Daoy (cell line): ENCODE results near the gene SLITRK4. TPM values are rescaled to one million over a fixed set of nuclear protein-coding genes. Genes with fewer than 3 reads are reported as not detected.

ENCODE experiments used
- DNase-seq: peaks from one replicate; pipeline ENCODE4 v3.0.0-alpha.2; 2015; ENCODE audit warnings: low read depth
- total RNA-seq: library from RNA; depleted of rRNA; stranded (reverse); fragments of >200 nt; shearing (Covaris generic); gene quantifications from 2 replicates; pipeline ENCODE4 v1.2.3, GENCODE V29; 2014; rRNA removed

The SLITRK4 gene, protein sequence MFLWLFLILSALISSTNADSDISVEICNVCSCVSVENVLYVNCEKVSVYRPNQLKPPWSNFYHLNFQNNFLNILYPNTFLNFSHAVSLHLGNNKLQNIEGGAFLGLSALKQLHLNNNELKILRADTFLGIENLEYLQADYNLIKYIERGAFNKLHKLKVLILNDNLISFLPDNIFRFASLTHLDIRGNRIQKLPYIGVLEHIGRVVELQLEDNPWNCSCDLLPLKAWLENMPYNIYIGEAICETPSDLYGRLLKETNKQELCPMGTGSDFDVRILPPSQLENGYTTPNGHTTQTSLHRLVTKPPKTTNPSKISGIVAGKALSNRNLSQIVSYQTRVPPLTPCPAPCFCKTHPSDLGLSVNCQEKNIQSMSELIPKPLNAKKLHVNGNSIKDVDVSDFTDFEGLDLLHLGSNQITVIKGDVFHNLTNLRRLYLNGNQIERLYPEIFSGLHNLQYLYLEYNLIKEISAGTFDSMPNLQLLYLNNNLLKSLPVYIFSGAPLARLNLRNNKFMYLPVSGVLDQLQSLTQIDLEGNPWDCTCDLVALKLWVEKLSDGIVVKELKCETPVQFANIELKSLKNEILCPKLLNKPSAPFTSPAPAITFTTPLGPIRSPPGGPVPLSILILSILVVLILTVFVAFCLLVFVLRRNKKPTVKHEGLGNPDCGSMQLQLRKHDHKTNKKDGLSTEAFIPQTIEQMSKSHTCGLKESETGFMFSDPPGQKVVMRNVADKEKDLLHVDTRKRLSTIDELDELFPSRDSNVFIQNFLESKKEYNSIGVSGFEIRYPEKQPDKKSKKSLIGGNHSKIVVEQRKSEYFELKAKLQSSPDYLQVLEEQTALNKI
- not detected in 2 replicates for total RNA-seq

DNA sequence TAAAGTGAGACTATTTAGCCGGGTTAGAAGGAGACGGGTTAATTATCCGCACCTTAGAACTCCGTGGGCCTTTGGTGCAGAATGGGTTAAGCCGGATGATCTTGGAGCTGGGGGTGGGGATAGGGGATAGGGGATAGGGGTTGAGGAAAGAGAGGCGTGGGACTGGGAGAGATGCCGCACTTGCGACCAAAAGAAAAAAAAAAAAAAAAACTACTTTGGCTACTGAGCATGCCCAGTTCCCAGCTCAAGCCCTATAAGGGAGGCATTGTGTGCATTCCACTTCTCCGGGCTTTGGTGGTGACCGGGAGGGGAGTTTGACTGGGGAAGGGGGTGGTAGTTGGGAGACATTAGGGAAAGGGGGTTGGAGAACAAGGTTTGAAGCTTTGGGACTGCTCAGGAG, at the start of gene SLITRK4:
Gene SLITRK4 (minus strand): TSS at position 187 of the 400 bp plus-strand sequence. CDS start 4,993 bp downstream, outside the sequence.
- no peak for DNase-seq

DNA sequence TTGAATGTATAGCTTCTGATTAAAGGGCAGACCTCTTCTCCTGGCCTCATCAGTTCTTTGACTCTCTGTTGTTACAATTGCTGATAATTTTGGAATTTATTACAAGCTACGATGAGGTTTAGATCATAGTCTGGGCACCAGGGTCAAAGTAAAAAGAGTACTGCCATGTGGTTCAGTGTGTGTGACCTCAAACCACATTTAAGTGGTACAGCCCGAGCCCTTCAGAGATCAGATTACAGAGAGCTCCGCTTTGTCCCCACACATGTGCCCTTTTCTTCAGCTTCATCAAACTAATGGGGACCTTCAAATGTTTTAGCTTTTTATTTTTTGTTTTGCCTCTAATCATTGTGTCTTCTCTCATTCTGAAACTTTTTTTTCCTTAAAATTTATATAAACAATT, 47.6 kb upstream of the SLITRK4 start:
- no peak for DNase-seq

DNA sequence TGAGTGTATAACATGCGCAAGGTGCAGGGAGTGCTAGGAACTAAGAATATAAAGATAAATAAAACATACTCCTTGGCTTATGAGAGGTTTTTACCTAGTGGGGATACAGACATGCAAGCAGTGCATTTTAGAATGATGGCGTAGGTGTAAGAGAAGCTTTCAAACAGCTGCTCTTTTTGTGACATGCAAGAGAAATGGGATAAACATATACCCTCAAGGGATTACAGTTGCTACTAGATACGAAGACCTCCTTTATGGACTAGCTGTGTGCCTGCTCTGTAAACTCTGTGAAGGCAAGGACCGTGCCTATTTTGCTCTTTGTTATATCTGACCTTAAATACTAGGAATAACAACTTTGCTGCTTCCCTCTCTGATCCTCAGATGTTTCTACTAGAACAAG, 39.0 kb upstream of the SLITRK4 start:
- DNase-seq, result no peak

DNA sequence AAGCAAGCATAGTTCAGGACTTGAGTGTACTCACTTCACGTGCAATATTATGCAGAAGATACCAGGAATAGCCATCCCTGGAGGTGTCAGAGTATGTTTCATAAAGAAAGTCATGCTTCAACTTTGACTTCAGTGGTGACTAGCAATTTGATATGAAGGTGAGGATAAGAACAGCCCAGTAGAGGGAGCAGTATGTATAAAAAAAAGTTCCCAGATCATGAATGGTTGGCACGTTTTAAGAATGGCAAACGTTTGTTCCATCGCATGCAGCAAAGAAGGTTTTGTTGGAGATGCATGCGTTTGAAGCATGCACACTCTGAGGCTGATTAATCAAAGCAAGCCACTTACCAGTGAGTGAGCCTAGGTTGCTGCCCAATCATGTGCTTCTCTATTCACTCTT, 33.5 kb upstream of the SLITRK4 start:
- DNase-seq, result no peak

- DNase-seq, result no peak
Observed at GRCh38 chrX:143664302-143664701, 28.4 kb upstream of the SLITRK4 start.

DNA sequence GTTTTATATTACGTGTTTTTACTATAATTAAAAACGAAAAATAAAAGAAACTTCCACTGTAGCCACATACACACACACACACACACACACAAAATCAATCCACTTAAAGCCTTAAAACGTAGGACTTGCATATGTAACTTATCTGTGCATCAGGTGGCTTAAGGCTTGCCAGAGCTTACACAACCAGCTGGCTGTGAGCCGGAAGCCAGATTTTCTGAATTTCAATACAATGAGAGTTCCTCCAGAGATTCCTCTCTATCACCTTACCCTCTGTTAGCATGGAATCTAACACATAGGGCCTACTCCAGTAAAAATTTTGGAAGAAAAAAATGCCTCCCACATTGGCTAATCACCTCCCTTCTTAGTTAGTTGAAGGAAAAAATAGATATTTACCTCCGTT, 27.9 kb upstream of the SLITRK4 start:
- no peak for DNase-seq

DNA sequence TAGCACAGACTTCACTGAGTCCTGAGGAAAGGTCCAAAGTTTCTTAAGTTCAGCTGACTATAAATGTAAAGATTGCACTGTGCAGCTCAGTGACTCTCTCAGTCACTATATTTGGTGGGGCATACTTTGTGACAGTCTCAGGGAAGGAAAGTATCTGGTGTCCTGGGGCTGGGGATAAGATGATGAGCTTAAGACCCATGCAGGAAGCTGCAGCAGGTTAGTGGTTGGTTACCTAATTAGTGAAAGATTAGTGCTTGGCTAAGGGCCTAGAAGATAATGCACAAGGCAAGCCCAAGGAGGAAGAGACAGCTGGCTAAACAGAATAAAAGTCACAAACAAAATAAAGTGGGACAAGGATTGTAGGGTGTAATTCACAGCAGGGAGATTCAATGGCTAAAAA, 25.4 kb upstream of the SLITRK4 start:
- no peak for DNase-seq

DNA sequence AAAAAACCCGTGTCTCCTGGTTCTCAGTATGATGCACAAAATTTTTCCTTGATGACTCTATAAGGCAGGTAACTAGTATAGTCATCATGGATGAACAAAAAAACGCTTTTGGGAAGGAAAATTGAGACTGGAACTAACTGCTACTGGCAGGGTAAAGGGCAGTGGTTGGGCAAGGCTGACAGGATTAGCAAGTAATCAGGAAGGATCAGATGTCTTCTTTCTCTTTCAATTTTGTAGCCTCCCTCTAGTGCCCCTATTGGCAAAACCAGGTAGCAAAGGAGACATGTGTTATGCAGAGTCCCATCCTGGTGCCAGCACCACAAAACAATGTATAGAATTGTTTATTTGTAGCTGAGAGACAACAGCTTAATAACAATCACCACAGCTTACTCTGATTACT, 12.8 kb upstream of the SLITRK4 start:
- no peak for DNase-seq

DNA sequence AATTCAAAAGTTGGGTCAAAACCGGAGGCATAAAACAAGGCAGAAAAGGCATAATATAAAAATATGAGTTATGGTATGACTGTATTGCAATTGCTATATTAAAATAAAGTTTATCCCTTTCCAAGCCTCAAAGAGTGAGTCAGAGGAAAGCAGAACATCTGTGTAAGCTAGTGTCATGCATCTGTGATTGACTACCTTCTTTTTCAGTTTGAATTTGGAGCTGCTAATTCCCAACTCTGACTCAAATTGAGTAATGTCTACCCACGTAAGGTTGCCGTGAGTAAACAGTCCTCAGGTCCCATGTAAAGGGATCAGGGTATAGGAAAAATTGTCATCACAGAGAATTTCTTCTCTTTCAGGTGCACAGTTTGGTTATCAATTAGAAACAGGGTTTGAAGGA, 6.5 kb upstream of the SLITRK4 start:
- DNase-seq, result no peak

GRCh38 chrX:143636831-143637230, 930 bp upstream of the SLITRK4 start:
- no peak for DNase-seq

- no peak for DNase-seq
Observed at GRCh38 chrX:143634663-143635455, 1.0 kb downstream of the SLITRK4 start.

DNA sequence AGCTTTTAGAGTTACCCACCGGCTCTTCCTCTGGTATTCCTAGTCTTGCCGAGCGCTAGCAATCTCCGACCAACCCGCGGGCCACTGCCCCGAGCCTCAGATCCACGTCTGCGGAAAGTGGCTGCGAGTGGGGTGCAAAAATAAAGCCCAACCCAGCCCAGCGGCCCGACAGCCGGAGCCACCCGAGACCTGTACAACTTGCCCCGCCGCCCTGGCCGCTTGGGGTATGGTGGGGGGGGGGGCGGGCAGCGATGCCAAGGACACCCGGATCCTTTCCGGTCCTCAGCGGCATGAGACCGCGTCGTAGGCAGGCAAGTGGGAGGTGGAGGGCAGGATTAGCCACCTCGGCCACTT, 1.6 kb downstream of the SLITRK4 start:
- DNase-seq, result no peak

- DNase-seq, result no peak
Observed at GRCh38 chrX:143633461-143634308, 2.2 kb downstream of the SLITRK4 start.

GRCh38 chrX:143632625-143633410, 3.1 kb downstream of the SLITRK4 start:
- no peak for DNase-seq

DNA sequence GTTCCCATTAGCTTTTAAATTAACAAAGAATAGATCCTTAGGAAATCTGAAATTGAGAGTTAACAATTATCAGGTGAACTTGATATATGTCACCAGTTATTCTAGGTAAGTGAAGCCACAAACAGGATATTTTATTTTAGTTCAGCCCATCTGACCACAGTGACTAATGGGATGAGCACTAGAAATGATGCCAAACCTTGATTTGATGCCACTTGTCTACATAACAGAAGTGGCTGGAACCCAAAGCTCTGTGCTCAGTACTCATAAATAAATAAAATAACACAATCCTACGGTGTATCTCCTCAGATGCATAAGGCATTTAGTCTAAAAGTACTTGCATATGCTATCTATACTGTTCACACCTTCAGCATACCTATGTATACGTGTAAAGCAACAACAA, 12.2 kb downstream of the SLITRK4 start:
- DNase-seq, result no peak

- DNase-seq, result no peak
Observed at GRCh38 chrX:143621276-143621675, 14.6 kb downstream of the SLITRK4 start.

- no peak for DNase-seq
Observed at GRCh38 chrX:143615851-143616250, 20.1 kb downstream of the SLITRK4 start.

DNA sequence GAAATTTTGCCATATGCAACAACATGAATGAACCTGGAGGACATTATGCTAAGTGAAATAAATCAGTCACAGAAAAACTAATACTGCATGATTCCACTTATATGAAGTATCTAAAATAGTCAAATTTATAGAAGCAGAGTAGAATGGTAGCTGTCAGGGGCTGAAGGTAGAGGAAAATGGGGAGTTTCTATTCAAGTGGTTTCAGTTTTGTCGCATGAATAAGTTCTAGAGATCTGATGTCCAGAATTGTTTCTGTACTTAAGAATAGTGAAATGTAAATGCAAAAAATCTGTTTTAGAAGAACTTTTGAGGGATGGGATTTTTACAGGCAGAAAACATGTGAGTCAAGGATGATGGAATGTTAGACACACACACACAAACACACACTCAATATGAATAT, 34.1 kb downstream of the SLITRK4 start:
- DNase-seq, result no peak

- DNase-seq, result no peak
Observed at GRCh38 chrX:143581240-143581639, 54.7 kb downstream of the SLITRK4 start.

- no peak for DNase-seq
Observed at GRCh38 chrX:143580266-143580665, 55.6 kb downstream of the SLITRK4 start.
